ENCODE results near the gene CADPS. TPM values are rescaled to one million over a fixed set of nuclear protein-coding genes. Genes with fewer than 3 reads are reported as not detected.

CADPS gene
- polyA plus RNA-seq, 10 donors = 1.0 to 5.4 (median 2.9) TPM

GRCh38 chr3:62439176-62439813, 435.9 kb downstream of the CADPS start:
- DNase-seq = no peak

- DNase-seq = peak in 2 of 3 donors; percentile 3 to 37
Observed at GRCh38 chr3:62436785-62437184, 438.4 kb downstream of the CADPS start.

- no peak for DNase-seq
Observed at GRCh38 chr3:62433396-62433795, 441.8 kb downstream of the CADPS start.

GRCh38 chr3:62421207-62421606, 454.0 kb downstream of the CADPS start:
- no peak for DNase-seq

GRCh38 chr3:62416144-62416543, 459.1 kb downstream of the CADPS start:
- DNase-seq = no peak

GRCh38 chr3:62415312-62415801, 459.9 kb downstream of the CADPS start:
- peak in 1 of 3 donors; percentile 2 for DNase-seq

GRCh38 chr3:62414786-62415185, 460.4 kb downstream of the CADPS start:
- DNase-seq = no peak

GRCh38 chr3:62413687-62414086, 461.5 kb downstream of the CADPS start:
- no peak for DNase-seq

- DNase-seq = no peak
Observed at GRCh38 chr3:62406945-62407344, 468.3 kb downstream of the CADPS start.

GRCh38 chr3:62405566-62405965, 469.6 kb downstream of the CADPS start:
- no peak for DNase-seq

- no peak for DNase-seq
Observed at GRCh38 chr3:62405135-62405534, 470.1 kb downstream of the CADPS start.

GRCh38 chr3:62404321-62404720, 470.9 kb downstream of the CADPS start:
- DNase-seq = no peak

- DNase-seq = no peak
Observed at GRCh38 chr3:62403765-62404164, 471.5 kb downstream of the CADPS start.

- no peak for DNase-seq
Observed at GRCh38 chr3:62392626-62393292, 482.5 kb downstream of the CADPS start.

GRCh38 chr3:62387251-62387650, 488.0 kb downstream of the CADPS start:
- DNase-seq = no peak

- no peak for DNase-seq
Observed at GRCh38 chr3:62379321-62379798, 495.9 kb downstream of the CADPS start.

- no peak for DNase-seq
Observed at GRCh38 chr3:62378921-62379320, 496.3 kb downstream of the CADPS start.

GRCh38 chr3:62378311-62378789, 496.9 kb downstream of the CADPS start:
- DNase-seq = no peak

- no peak for DNase-seq
Observed at GRCh38 chr3:62376906-62377877, 498.0 kb downstream of the CADPS start.

GRCh38 chr3:62376454-62376720, 498.8 kb downstream of the CADPS start:
- DNase-seq = no peak

- DNase-seq = no peak
Observed at GRCh38 chr3:62375655-62376453, 499.4 kb downstream of the CADPS start.
